ENCODE measurements around the gene CACNA1S. TPM values are rescaled to one million over a fixed set of nuclear protein-coding genes. Genes with fewer than 3 reads are reported as not detected.

The CACNA1S gene
- total RNA-seq, 1 experiment from 2014 or later: not detected

GRCh38 chr1:201153474-201154388, 41.5 kb upstream of the CACNA1S start:
- no peak for TF ChIP-seq CTCF (conservative IDR thresholded peaks at IDR 0.05)
- H3K9ac ChIP-seq (ENCODE audit: extremely low read depth, insufficient read length, low read length): peak overlapping the region; percentile 78

More at GRCh38 chr1:201153474-201154388, 41.5 kb upstream of the CACNA1S start:
- no peak overlapping the region for H2BK120ac ChIP-seq (ENCODE audit: low read depth, low read length, poor library complexity, severe bottlenecking)
- no peaks in the 10 kb centered on the region for H3K9me3 ChIP-seq (ENCODE audit: control insufficient read depth, low read depth, low read length)
- Mint-ChIP-seq H3K27me3 (ENCODE audit: low read depth) (peaks cover 5% of the 10 kb centered on the region; the same call in 1 of the 2 replicates), H3K9me3 (no peaks in the 10 kb centered on the region), H3K27ac (peak overlapping the region in 2 of 3 experiments; percentile 87 to 89; a peak in 5 of 7 replicates), H3K36me3 (ENCODE audit: insufficient read depth in 1 of 3, low read depth in 3 of 3) (peaks cover 26 to 44% (median 35%) of the 10 kb centered on the region in 3 experiments; a peak in 6 of 7 replicates), H3K4me3 (peak overlapping the region; percentile 94 to 95), H3K4me1 (peaks cover 20 to 23% of the 10 kb centered on the region in 2 experiments)
- no peak overlapping the region for H4K5ac ChIP-seq (ENCODE audit: insufficient read length, low read depth, low read length)
- no peak overlapping the region for H2BK12ac ChIP-seq (ENCODE audit: insufficient read length, low read depth, low read length)
- DNase-seq: no peak
- H2BK5ac ChIP-seq (ENCODE audit: insufficient read length, low read length): no peak overlapping the region
- H4K91ac ChIP-seq (ENCODE audit: insufficient read length, low read depth, low read length): no peak overlapping the region
- H3K23ac ChIP-seq (ENCODE audit: insufficient read length, low read depth, low read length): no peak overlapping the region
- H4K20me1 ChIP-seq (ENCODE audit: control insufficient read depth, insufficient read depth, insufficient read length): peaks cover 2% of the 10 kb centered on the region
- H3K27me3 ChIP-seq (ENCODE audit: insufficient read depth, low read length): no peaks in the 10 kb centered on the region
- no peaks in the 10 kb centered on the region for H3K79me2 ChIP-seq (ENCODE audit: insufficient read depth, low read length)
- H3K56ac ChIP-seq (ENCODE audit: insufficient read length, low read depth, low read length): no peak overlapping the region
- H3K23me2 ChIP-seq (ENCODE audit: insufficient read length, low read depth, low read length, poor library complexity, severe bottlenecking): no peaks in the 10 kb centered on the region
- no peak overlapping the region for H2AFZ ChIP-seq (ENCODE audit: low read length)
- WGBS (ENCODE audit: extremely low coverage, insufficient read length, low lambda C conversion rate): no CpG with 5 or more reads among the region's 37 CpGs
- H3K4me1 ChIP-seq (ENCODE audit: insufficient read depth, low read length): peaks cover 4% of the 10 kb centered on the region; the same call in 1 of the 2 replicates
- H2BK15ac ChIP-seq (ENCODE audit: low read depth, low read length): no peak overlapping the region
- no peak overlapping the region for H3T11ph ChIP-seq (ENCODE audit: low read length)
- H2BK20ac ChIP-seq (ENCODE audit: low read depth, low read length, poor library complexity, severe bottlenecking): no peak overlapping the region
- H3K27ac ChIP-seq (ENCODE audit: insufficient read length, low read depth, low read length): no peak overlapping the region
- H4K8ac ChIP-seq (replicated peaks; ENCODE audit: insufficient read length, low read depth, low read length): no peak overlapping the region
- H3K18ac ChIP-seq (ENCODE audit: insufficient read length, low read depth, low read length): peak overlapping the region; percentile 77
- H3K79me1 ChIP-seq (ENCODE audit: insufficient read depth, low read depth, low read length, poor library complexity, severe bottlenecking): no peaks in the 10 kb centered on the region
- H2AK5ac ChIP-seq (ENCODE audit: insufficient read length, low read length): no peak overlapping the region
- peak overlapping the region; percentile 83 for H3K4me2 ChIP-seq (ENCODE audit: insufficient read depth, insufficient read length, low read length)
- H3K14ac ChIP-seq (ENCODE audit: insufficient read depth, low read length): peak overlapping the region; percentile 51
- no peak overlapping the region for H3K4ac ChIP-seq (ENCODE audit: low read depth, low read length)

Data from H9 (cell line).